Measurements from ENCODE around the gene GGNBP2.
A peak's percentile ranks its signal among the peaks of the same experiment; 100 is the strongest.

Gene GGNBP2

GRCh38 chr17:36594626-36595401 lies 50.1 kb downstream of the GGNBP2 start:
- Histone ChIP-seq H3K27me3 (ENCODE audit: control insufficient read depth in 1 of 2, insufficient read depth in 2 of 2, low read length in 2 of 2) (no peaks in the 10 kb centered on the region), H3K4me3 (ENCODE audit: low read length in 2 of 2) (no peak overlapping the region), H3K9me3 (ENCODE audit: control insufficient read depth in 2 of 2, low read length in 2 of 2) (no peaks in the 10 kb centered on the region), H3K36me3 (ENCODE audit: control insufficient read depth in 2 of 2, insufficient read depth in 2 of 2, low read length in 2 of 2) (peaks cover 0 to 3% of the 10 kb centered on the region in 2 donors), H3K27ac (ENCODE audit: low read length) (no peak overlapping the region), H3K4me1 (ENCODE audit: control insufficient read depth, insufficient read depth, low read length) (peaks cover 15% of the 10 kb centered on the region), H3K9ac (ENCODE audit: low read length in 2 of 2) (no peak overlapping the region)

GRCh38 chr17:36597226-36597625 lies 52.5 kb downstream of the GGNBP2 start:
- no peak overlapping the region for H3K9ac ChIP-seq (ENCODE audit: low read length in 2 of 2)
- no peak overlapping the region for H3K4me3 ChIP-seq (ENCODE audit: low read length in 2 of 2)
- H3K27ac ChIP-seq (ENCODE audit: low read length) = no peak overlapping the region
- H3K4me1 ChIP-seq (ENCODE audit: control insufficient read depth, insufficient read depth, low read length) = peaks cover 22% of the 10 kb centered on the region
- H3K27me3 ChIP-seq (ENCODE audit: control insufficient read depth in 1 of 2, insufficient read depth in 2 of 2, low read length in 2 of 2) = no peaks in the 10 kb centered on the region
- H3K36me3 ChIP-seq (ENCODE audit: control insufficient read depth in 2 of 2, insufficient read depth in 2 of 2, low read length in 2 of 2) = peaks cover 0 to 3% of the 10 kb centered on the region in 2 donors
- H3K9me3 ChIP-seq (ENCODE audit: control insufficient read depth in 2 of 2, low read length in 2 of 2) = no peaks in the 10 kb centered on the region

- no peak overlapping the region for H3K9ac ChIP-seq (ENCODE audit: low read length in 2 of 2)
- H3K4me1 ChIP-seq (ENCODE audit: control insufficient read depth, insufficient read depth, low read length) = peaks cover 24% of the 10 kb centered on the region
- no peak overlapping the region for H3K4me3 ChIP-seq (ENCODE audit: low read length in 2 of 2)
Measured at GRCh38 chr17:36597866-36598777, 53.4 kb downstream of the GGNBP2 start.

GRCh38 chr17:36598951-36599401 lies 54.3 kb downstream of the GGNBP2 start:
- no peak overlapping the region for H3K27ac ChIP-seq (ENCODE audit: low read length)
- no peaks in the 10 kb centered on the region for H3K27me3 ChIP-seq (ENCODE audit: control insufficient read depth in 1 of 2, insufficient read depth in 2 of 2, low read length in 2 of 2)
- H3K4me1 ChIP-seq (ENCODE audit: control insufficient read depth, insufficient read depth, low read length) = peaks cover 24% of the 10 kb centered on the region
- H3K36me3 ChIP-seq (ENCODE audit: control insufficient read depth in 2 of 2, insufficient read depth in 2 of 2, low read length in 2 of 2) = peaks cover 0 to 3% of the 10 kb centered on the region in 2 donors
- H3K4me3 ChIP-seq (ENCODE audit: low read length in 2 of 2) = no peak overlapping the region
- H3K9ac ChIP-seq (ENCODE audit: low read length in 2 of 2) = no peak overlapping the region
- no peaks in the 10 kb centered on the region for H3K9me3 ChIP-seq (ENCODE audit: control insufficient read depth in 2 of 2, low read length in 2 of 2)

More at GRCh38 chr17:36597866-36598777, 53.4 kb downstream of the GGNBP2 start:
- peaks cover 0 to 3% of the 10 kb centered on the region in 2 donors for H3K36me3 ChIP-seq (ENCODE audit: control insufficient read depth in 2 of 2, insufficient read depth in 2 of 2, low read length in 2 of 2)
- no peaks in the 10 kb centered on the region for H3K9me3 ChIP-seq (ENCODE audit: control insufficient read depth in 2 of 2, low read length in 2 of 2)
- no peaks in the 10 kb centered on the region for H3K27me3 ChIP-seq (ENCODE audit: control insufficient read depth in 1 of 2, insufficient read depth in 2 of 2, low read length in 2 of 2)
- H3K27ac ChIP-seq (ENCODE audit: low read length) = no peak overlapping the region

DNA sequence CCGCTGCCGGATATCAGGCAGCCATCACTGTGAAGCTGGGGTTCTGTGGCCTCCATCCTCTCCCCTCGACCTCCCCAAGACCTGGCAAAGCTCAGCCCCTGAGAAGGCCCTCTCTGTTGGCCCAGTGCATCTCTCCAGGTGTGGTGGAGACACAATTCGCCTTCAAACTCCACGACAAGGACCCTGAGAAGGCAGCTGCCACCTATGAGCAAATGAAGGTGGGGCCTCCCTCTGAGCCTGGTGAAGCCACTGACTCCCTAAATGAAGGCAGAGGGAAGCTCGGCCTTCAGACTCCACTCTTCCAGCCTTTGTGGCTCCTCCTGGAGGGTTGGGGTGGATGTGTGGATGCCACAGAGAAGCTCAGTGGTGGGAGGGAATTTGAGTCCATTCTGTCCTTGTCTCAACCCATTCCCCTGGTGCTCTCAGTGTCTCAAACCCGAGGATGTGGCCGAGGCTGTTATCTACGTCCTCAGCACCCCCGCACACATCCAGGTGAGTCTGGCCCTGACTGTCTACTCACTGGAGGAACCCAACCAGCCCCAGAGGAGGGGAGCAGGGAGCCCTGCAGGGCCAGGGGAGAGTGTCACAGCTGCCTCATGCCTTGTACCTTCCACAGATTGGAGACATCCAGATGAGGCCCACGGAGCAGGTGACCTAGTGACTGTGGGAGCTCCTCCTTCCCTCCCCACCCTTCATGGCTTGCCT lies 55.0 kb downstream of the GGNBP2 start:
- no peak overlapping the region for H3K9ac ChIP-seq (ENCODE audit: low read length in 2 of 2)
- H3K36me3 ChIP-seq (ENCODE audit: control insufficient read depth in 2 of 2, insufficient read depth in 2 of 2, low read length in 2 of 2) = peaks cover 0 to 3% of the 10 kb centered on the region in 2 donors
- no peak overlapping the region for H3K27ac ChIP-seq (ENCODE audit: low read length)
- H3K9me3 ChIP-seq (ENCODE audit: control insufficient read depth in 2 of 2, low read length in 2 of 2) = no peaks in the 10 kb centered on the region
- H3K27me3 ChIP-seq (ENCODE audit: control insufficient read depth in 1 of 2, insufficient read depth in 2 of 2, low read length in 2 of 2) = no peaks in the 10 kb centered on the region
- H3K4me3 ChIP-seq (ENCODE audit: low read length in 2 of 2) = no peak overlapping the region
- H3K4me1 ChIP-seq (ENCODE audit: control insufficient read depth, insufficient read depth, low read length) = peaks cover 24% of the 10 kb centered on the region

DNA sequence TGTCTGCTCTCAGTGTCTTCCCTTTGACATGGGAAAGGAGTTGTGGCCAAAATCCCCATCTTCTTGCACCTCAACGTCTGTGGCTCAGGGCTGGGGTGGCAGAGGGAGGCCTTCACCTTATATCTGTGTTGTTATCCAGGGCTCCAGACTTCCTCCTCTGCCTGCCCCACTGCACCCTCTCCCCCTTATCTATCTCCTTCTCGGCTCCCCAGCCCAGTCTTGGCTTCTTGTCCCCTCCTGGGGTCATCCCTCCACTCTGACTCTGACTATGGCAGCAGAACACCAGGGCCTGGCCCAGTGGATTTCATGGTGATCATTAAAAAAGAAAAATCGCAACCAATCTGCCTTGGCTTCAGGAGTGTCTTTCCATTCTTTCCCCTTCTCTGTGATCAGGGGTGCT lies 55.7 kb downstream of the GGNBP2 start:
- H3K36me3 ChIP-seq (ENCODE audit: control insufficient read depth in 2 of 2, insufficient read depth in 2 of 2, low read length in 2 of 2) = peaks cover 0 to 3% of the 10 kb centered on the region in 2 donors
- H3K27ac ChIP-seq (ENCODE audit: low read length) = peak overlapping the region; percentile 76
- H3K9me3 ChIP-seq (ENCODE audit: control insufficient read depth in 2 of 2, low read length in 2 of 2) = no peaks in the 10 kb centered on the region
- H3K4me3 ChIP-seq (ENCODE audit: low read length in 2 of 2) = peak overlapping the region; percentile 65 to 96
- no peaks in the 10 kb centered on the region for H3K27me3 ChIP-seq (ENCODE audit: control insufficient read depth in 1 of 2, insufficient read depth in 2 of 2, low read length in 2 of 2)
- peaks cover 22% of the 10 kb centered on the region for H3K4me1 ChIP-seq (ENCODE audit: control insufficient read depth, insufficient read depth, low read length)
- peak overlapping the region in 1 of 2 donors; percentile 86 for H3K9ac ChIP-seq (ENCODE audit: low read length in 2 of 2)

DNA sequence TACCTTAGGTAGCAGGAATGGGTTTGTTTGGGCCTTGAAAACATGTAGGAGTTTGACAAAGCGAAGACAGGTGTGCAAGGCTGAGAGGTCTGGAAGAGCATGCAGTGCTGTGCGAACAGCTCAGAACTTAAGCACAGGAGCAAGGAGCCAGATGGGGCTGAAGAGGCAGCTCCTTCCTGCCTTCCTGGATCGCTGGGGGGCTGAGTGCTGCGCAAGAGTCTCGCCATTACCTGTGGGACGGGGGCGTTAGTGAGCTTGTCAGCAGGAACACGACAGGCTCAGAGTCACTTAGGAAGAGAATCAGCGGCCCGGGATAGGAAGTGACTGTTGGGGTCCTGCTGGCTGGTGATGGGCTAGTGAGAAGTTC lies 56.2 kb downstream of the GGNBP2 start:
- H3K9ac ChIP-seq (ENCODE audit: low read length in 2 of 2) = peak overlapping the region; percentile 59 to 86
- H3K36me3 ChIP-seq (ENCODE audit: control insufficient read depth in 2 of 2, insufficient read depth in 2 of 2, low read length in 2 of 2) = peaks cover 0 to 3% of the 10 kb centered on the region in 2 donors
- H3K4me3 ChIP-seq (ENCODE audit: low read length in 2 of 2) = peak overlapping the region; percentile 65 to 96
- H3K4me1 ChIP-seq (ENCODE audit: control insufficient read depth, insufficient read depth, low read length) = peaks cover 22% of the 10 kb centered on the region
- no peaks in the 10 kb centered on the region for H3K9me3 ChIP-seq (ENCODE audit: control insufficient read depth in 2 of 2, low read length in 2 of 2)
- H3K27me3 ChIP-seq (ENCODE audit: control insufficient read depth in 1 of 2, insufficient read depth in 2 of 2, low read length in 2 of 2) = no peaks in the 10 kb centered on the region
- H3K27ac ChIP-seq (ENCODE audit: low read length) = peak overlapping the region; percentile 76

DNA sequence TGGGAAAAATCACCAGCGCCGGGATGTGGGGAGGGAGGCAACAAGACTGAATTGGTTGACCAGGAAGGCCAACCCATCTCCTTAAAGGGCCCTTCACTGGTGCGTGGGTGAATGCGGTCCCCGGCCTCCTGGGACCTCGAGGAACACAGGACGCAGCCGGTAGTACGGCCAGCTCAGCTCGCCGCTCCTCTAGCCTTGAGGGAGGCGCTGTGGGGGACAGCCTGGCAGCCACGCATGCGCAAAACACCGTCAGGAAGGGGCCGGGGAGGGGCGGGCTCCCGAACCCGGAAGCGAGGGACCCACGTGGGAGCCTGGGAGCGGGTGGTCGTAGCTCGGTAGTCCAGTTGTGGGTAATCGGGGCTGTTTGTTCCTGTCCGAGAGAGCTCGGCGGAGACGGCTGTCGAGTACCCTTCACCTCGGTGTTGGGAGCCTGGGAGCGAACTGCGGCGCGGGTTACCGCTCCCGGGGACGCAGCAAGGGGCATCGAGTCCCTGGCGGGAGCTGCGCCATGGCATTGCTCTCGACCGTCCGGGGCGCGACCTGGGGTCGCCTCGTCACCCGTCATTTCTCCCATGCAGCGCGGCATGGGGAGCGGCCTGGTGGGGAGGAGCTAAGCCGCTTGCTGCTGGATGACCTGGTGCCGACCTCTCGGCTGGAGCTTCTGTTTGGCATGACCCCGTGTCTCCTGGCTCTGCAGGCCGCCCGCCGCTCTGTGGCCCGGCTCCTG lies 56.7 kb downstream of the GGNBP2 start, which contains the start of gene MRM1:
TSS of gene MRM1 (plus strand) at position 281 of the 727 bp plus-strand sequence. CDS start at position 509, 228 bp downstream.
- H3K27ac ChIP-seq (ENCODE audit: low read length) = peak within 1 kb of the TSS; percentile 76
- peaks cover 0 to 3% of the 10 kb centered on the region in 2 donors for H3K36me3 ChIP-seq (ENCODE audit: control insufficient read depth in 2 of 2, insufficient read depth in 2 of 2, low read length in 2 of 2)
- H3K4me1 ChIP-seq (ENCODE audit: control insufficient read depth, insufficient read depth, low read length) = peaks cover 22% of the 10 kb centered on the region

DNA sequence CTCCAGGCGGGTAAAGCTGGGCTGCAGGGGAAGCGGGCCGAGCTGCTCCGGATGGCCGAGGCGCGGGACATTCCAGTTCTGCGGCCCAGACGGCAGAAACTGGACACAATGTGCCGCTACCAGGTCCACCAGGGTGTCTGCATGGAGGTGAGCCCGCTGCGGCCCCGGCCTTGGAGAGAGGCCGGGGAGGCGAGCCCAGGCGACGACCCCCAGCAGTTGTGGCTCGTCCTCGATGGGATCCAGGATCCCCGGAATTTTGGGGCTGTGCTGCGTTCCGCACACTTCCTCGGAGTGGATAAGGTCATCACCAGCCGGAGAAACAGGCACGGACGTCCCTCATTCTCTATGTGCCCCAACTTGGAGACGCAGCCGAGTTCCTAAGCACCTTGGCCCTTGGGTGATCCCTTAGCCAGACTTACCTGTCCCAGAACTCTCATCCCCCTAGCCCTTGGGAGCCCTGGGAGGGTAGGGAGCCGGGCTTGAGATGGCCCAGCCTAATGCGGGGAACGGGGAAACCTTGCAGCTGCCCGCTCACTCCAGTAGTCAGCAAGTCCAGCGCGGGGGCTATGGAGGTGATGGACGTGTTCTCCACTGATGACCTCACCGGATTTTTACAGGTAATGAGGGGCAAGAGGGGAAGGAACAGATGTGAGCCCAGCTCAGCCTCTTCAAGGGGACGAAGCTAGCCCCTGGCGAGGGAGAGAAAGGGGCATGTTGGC lies 57.5 kb downstream of the GGNBP2 start:
- H3K27ac ChIP-seq (ENCODE audit: low read length) = peak overlapping the region; percentile 76
- peaks cover 22% of the 10 kb centered on the region for H3K4me1 ChIP-seq (ENCODE audit: control insufficient read depth, insufficient read depth, low read length)

More for the DNA sequence above, 56.7 kb downstream of the GGNBP2 start, which contains the start of gene MRM1:
- Histone ChIP-seq H3K4me3 (ENCODE audit: low read length in 2 of 2) (peak within 1 kb of the TSS; percentile 65 to 96), H3K9me3 (ENCODE audit: control insufficient read depth in 2 of 2, low read length in 2 of 2) (no peaks in the 10 kb centered on the region), H3K9ac (ENCODE audit: low read length in 2 of 2) (peak within 1 kb of the TSS; percentile 59 to 86), H3K27me3 (ENCODE audit: control insufficient read depth in 1 of 2, insufficient read depth in 2 of 2, low read length in 2 of 2) (no peaks in the 10 kb centered on the region)

More for the DNA sequence above, 57.5 kb downstream of the GGNBP2 start:
- Histone ChIP-seq H3K36me3 (ENCODE audit: control insufficient read depth in 2 of 2, insufficient read depth in 2 of 2, low read length in 2 of 2) (peaks cover 0 to 2% of the 10 kb centered on the region in 2 donors), H3K27me3 (ENCODE audit: control insufficient read depth in 1 of 2, insufficient read depth in 2 of 2, low read length in 2 of 2) (no peaks in the 10 kb centered on the region), H3K9me3 (ENCODE audit: control insufficient read depth in 2 of 2, low read length in 2 of 2) (no peaks in the 10 kb centered on the region), H3K4me3 (ENCODE audit: low read length in 2 of 2) (peak overlapping the region; percentile 65 to 96), H3K9ac (ENCODE audit: low read length in 2 of 2) (peak overlapping the region; percentile 59 to 86)
